ENCODE results near the gene SUMO3.

SUMO3 gene

GRCh38 chr21:44828362-44829056 lies 10.6 kb upstream of the SUMO3 start:
- DNase-seq: no peak

- no peak for DNase-seq
Observed at GRCh38 chr21:44823179-44823660, 5.4 kb upstream of the SUMO3 start.

- DNase-seq: no peak
Observed at GRCh38 chr21:44822484-44823178, 4.8 kb upstream of the SUMO3 start.

- no peak for DNase-seq
Observed at GRCh38 chr21:44820851-44821250, 3.0 kb upstream of the SUMO3 start.

GRCh38 chr21:44819283-44820243 lies 1.7 kb upstream of the SUMO3 start:
- no peak for DNase-seq

- DNase-seq: no peak
Observed at GRCh38 chr21:44818640-44819011, 764 bp upstream of the SUMO3 start.

- DNase-seq: peak; percentile 60
Observed at GRCh38 chr21:44817506-44817880, 369 bp downstream of the SUMO3 start.

GRCh38 chr21:44816761-44817505 lies 929 bp downstream of the SUMO3 start:
- no peak for DNase-seq

- no peak for DNase-seq
Observed at GRCh38 chr21:44815852-44816628, 1.8 kb downstream of the SUMO3 start.

- no peak for DNase-seq
Observed at GRCh38 chr21:44815225-44815624, 2.6 kb downstream of the SUMO3 start.

GRCh38 chr21:44814498-44815023 lies 3.3 kb downstream of the SUMO3 start:
- no peak for DNase-seq

- DNase-seq: no peak
Observed at GRCh38 chr21:44813727-44814126, 4.1 kb downstream of the SUMO3 start.

GRCh38 chr21:44813149-44813548 lies 4.7 kb downstream of the SUMO3 start:
- no peak for DNase-seq

GRCh38 chr21:44812640-44813039 lies 5.2 kb downstream of the SUMO3 start:
- no peak for DNase-seq

GRCh38 chr21:44810779-44811178 lies 7.1 kb downstream of the SUMO3 start:
- no peak for DNase-seq

- DNase-seq: no peak
Observed at GRCh38 chr21:44805859-44806258, 12.0 kb downstream of the SUMO3 start.

GRCh38 chr21:44805226-44805625 lies 12.6 kb downstream of the SUMO3 start:
- DNase-seq: no peak

- no peak for DNase-seq
Observed at GRCh38 chr21:44804762-44805161, 13.1 kb downstream of the SUMO3 start.

- DNase-seq: no peak
Observed at GRCh38 chr21:44803651-44804050, 14.2 kb downstream of the SUMO3 start.

- peak; percentile 29 for DNase-seq
Observed at GRCh38 chr21:44802396-44803153, 15.3 kb downstream of the SUMO3 start.
